Naive B cell (primary cell): ENCODE data around the gene PARVA. TPM values are rescaled to one million over a fixed set of nuclear protein-coding genes. Genes with fewer than 3 reads are reported as not detected.
"Not testable (repeated sequence)": the region's sequence is repeated elsewhere in the genome, so short reads cannot be mapped to it uniquely, and the experiment has no call there.

ENCODE experiments used
- ATAC-seq, 2 donors: fragments of 150-1000 bp; cut with Tn5 transposase; 2 replicates each; pipeline ENCODE4 v1.10.0; 2021; ENCODE audit warnings: low read depth in 2 of 2, mild to moderate bottlenecking in 2 of 2, moderate library complexity in 2 of 2
- DNase-seq: peaks from one replicate; pipeline ENCODE4 v3.0.0; 2022
- H3K27ac Mint-ChIP-seq, 6 donors: one replicate each; pipeline ENCODE4 v1.8.0; 2020 to 2022; ENCODE audit warnings: mild to moderate bottlenecking in 6 of 6, mixed read lengths in 6 of 6, moderate library complexity in 5 of 6, inconsistent platforms in 2 of 6
- H3K27me3 Mint-ChIP-seq, 3 donors: one replicate each; pipeline ENCODE4 v1.8.0; 2021 to 2022; ENCODE audit warnings: mixed read lengths in 3 of 3, mild to moderate bottlenecking in 1 of 3
- H3K36me3 Mint-ChIP-seq, 2 donors: one replicate each; pipeline ENCODE4 v1.8.0; 2020 to 2022; ENCODE audit warnings: mixed read lengths in 2 of 2, inconsistent platforms in 1 of 2, mild to moderate bottlenecking in 1 of 2
- H3K4me1 Mint-ChIP-seq, 3 donors: one replicate each; pipeline ENCODE4 v1.8.0; 2020 to 2022; ENCODE audit warnings: mixed read lengths in 3 of 3, inconsistent platforms in 1 of 3, mild to moderate bottlenecking in 1 of 3, moderate library complexity in 1 of 3
- H3K4me3 Mint-ChIP-seq, 8 donors: one replicate each; pipeline ENCODE4 v1.8.0; 2020 to 2022; ENCODE audit warnings: mild to moderate bottlenecking in 8 of 8, mixed read lengths in 8 of 8, moderate library complexity in 8 of 8, inconsistent platforms in 2 of 8
- H3K9me3 Mint-ChIP-seq, 7 donors: one replicate each; pipeline ENCODE4 v1.8.0; 2020 to 2022; ENCODE audit warnings: mixed read lengths in 7 of 7, mild to moderate bottlenecking in 5 of 7, inconsistent platforms in 2 of 7, moderate library complexity in 1 of 7
- polyA plus RNA-seq, 6 donors: library from polyadenylated mRNA; unstranded; fragments of 300-500 nt; fragmentation: Illumina TruSeq; gene quantifications; one replicate each; pipeline ENCODE4 v1.2.3, GENCODE V29; 2021; ENCODE audit warnings: low read depth in 6 of 6

The PARVA gene
- polyA plus RNA-seq, 6 donors from 2014 or later = not detected

DNA sequence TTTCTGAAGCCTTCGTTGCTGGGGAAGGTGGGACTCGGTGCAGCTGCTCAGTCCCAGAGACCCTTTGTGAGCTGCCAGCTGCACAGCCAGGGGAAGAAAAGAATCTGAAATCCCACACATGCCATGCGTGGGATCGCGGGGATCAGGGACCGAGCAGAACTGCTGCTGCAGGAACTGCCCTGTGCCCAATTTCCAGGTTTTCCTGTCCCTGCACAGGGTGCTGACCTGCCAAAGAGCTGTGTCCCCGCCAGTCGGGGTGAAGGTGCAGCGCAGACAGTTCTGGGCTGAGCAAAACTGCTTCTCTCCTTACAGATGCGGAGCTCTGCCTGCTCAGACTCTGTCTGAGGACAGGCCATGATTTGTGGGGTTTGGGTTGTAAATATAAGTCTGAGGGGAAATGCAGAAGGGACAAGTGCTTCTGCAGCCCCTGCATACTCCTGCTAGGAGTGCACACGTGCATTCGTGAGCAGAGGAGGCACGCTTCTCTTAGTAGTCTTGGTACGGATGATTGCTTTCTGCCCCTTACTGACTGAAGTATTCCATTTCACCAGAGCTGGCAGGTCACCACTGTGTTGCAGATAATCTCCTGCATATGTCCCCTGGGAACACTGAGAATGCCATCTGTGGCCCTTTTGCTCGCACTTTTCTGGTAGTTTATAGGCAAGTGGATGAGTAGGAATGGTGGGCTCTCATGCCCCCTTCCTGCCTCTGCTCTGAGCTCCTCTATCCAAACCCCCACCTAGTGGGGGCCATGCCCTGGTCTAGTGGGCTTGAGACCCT is 141.4 kb downstream of the PARVA start:
- H3K9me3 Mint-ChIP-seq = no peaks in the 10 kb centered on the region
- H3K4me1 Mint-ChIP-seq = no peaks in the 10 kb centered on the region
- DNase-seq = no peak
- no peak overlapping the region for H3K4me3 Mint-ChIP-seq
- no peaks in the 10 kb centered on the region for H3K36me3 Mint-ChIP-seq
- no peak overlapping the region for H3K27ac Mint-ChIP-seq
- no peak for ATAC-seq
- H3K27me3 Mint-ChIP-seq = no peaks in the 10 kb centered on the region

DNA sequence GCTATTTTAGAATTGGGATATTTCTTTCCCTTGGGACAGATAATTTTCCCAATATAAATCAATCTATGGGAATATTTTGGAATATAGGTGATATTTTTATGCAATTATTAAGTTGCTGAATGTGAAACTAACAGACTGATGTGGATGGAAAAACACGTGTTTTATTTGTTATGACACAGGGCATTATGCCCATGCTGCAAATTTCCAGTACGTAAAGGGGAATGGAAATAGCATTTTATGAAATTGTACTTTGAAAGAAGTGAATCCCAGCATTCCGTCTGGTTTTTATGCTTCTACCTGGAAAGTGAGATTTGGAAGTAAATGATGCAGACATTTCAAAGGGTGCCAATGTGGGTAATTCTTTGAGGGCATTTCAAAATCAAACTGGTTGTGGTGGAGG is 142.7 kb downstream of the PARVA start:
- Mint-ChIP-seq H3K27me3 (peaks cover 0 to 5% (median 0%) of the 10 kb centered on the region in 3 donors), H3K27ac (no peak overlapping the region), H3K4me1 (no peaks in the 10 kb centered on the region)

DNA sequence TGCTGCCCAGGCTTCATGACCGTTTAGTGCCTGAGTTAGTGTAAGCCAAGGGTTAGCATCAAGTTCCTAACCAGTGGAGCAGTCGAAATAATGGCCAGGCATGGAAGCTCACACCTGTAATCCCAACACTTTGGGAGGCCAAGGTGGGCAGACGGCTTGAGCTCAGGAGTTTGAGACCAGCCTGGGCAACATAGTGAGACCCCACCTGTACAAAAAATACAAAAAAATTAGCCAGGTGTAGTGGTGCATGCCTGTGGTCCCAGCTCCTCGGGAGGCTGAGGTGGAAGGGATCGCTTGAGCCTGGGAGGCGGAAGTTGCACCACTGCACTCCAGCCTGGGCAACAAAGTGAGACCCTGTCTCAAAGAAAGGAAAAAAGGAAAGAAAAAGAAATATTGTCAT is 143.2 kb downstream of the PARVA start:
- ATAC-seq, H3K9me3 Mint-ChIP-seq, DNase-seq, H3K36me3 Mint-ChIP-seq, H3K27ac Mint-ChIP-seq, H3K4me3 Mint-ChIP-seq, H3K4me1 Mint-ChIP-seq, H3K27me3 Mint-ChIP-seq: not testable (repeated sequence)

More for the DNA sequence above, 142.7 kb downstream of the PARVA start:
- Mint-ChIP-seq H3K9me3 (no peaks in the 10 kb centered on the region), H3K4me3 (no peak overlapping the region), H3K36me3 (no peaks in the 10 kb centered on the region)
- ATAC-seq (no peak), DNase-seq (no peak)

DNA sequence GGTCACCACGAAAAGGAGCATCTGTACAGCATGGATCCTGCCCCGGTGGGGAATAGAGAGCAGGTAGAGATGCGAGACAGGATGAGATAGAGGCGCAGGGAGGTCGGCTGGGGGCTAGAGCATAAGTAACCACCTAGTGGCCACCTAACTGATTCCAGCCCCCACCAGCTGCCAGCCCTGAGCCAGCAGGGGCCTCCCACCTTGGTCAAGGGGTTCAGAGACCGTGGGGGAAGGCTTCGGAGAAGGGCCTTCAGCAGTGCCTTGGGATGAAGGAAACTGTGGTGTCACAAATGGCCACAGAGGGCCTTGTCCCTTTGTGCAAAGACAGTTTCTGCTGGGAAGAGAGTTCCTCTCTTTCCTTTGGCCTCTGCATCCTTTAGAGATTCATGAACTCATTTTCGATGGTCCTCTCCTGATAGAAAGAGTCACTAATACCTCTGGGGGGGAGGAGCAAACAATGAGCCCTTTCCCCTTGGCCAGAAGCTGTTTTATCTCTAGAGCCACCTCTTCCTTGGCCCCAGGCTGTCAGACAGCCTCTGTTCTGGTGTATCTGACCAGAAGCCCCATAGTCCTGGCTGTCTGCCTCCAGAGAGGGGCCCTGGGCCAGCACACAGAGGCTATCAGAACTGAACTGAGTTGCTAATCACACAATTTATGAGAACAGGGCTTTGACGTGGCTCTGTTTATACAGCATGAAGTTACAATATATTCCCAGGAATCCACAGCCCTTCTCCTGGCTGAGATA is 146.0 kb downstream of the PARVA start:
- no peaks in the 10 kb centered on the region for H3K9me3 Mint-ChIP-seq
- H3K4me3 Mint-ChIP-seq = no peak overlapping the region
- no peak overlapping the region for H3K27ac Mint-ChIP-seq
- peaks cover 0 to 5% (median 0%) of the 10 kb centered on the region in 3 donors for H3K27me3 Mint-ChIP-seq
- ATAC-seq (no peak), DNase-seq (no peak)
- H3K4me1 Mint-ChIP-seq = no peaks in the 10 kb centered on the region
- H3K36me3 Mint-ChIP-seq = no peaks in the 10 kb centered on the region

DNA sequence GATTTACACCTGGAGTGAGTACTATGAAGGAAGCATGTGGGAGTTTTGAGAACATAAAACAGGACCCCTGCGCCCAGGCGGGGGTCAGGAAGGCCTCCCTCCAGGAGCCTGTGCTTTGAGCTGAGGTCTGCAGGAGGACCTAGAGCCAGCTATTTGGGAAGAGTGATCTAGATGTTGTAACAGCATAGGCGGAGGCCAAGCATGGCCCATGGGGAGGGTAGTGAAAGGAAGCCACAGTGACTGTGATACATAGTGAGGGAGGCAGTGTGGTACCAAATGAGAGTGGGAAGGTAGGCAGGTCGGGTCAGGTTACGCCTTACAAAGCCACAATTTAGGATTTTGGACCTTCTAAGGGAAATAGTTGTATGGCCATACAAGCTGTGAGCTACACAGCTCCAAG is 147.5 kb downstream of the PARVA start:
- Mint-ChIP-seq H3K4me3 (no peak overlapping the region), H3K27me3 (peaks cover 0 to 5% (median 0%) of the 10 kb centered on the region in 3 donors), H3K9me3 (no peaks in the 10 kb centered on the region), H3K36me3 (no peaks in the 10 kb centered on the region), H3K4me1 (no peaks in the 10 kb centered on the region), H3K27ac (no peak overlapping the region)
- DNase-seq (no peak), ATAC-seq (no peak)

DNA sequence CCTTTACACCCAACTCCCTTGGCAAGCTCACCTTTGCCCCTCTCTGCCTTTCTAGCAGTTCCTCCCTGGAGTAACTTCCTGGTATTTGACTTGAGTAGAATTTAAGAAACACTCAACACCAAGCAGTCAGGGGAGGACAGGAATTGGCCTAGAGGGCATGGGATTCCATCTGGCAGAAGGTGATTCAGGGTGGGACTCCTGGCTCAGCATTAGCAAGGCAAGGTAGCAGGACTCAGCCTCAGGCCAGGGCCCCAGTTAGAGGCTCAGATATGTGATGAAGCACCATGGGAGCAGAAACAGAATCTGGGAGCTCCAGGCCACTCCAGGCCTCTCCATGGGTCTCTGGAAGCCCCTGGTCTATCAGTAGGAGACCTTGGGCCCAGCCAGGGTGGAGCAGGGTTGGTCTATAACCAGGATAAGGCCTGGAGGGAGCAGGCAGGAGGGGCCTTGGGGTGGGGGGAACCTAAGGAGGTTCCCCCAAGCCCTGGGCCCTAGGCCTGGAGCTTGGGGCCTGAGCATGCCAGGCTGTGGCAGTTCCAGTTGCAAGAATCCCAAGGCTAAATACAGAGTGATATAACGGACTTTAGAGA is 148.2 kb downstream of the PARVA start:
- no peak overlapping the region for H3K4me3 Mint-ChIP-seq
- H3K36me3 Mint-ChIP-seq = no peaks in the 10 kb centered on the region
- no peaks in the 10 kb centered on the region for H3K4me1 Mint-ChIP-seq
- no peak overlapping the region for H3K27ac Mint-ChIP-seq
- peaks cover 0 to 5% (median 0%) of the 10 kb centered on the region in 3 donors for H3K27me3 Mint-ChIP-seq
- no peaks in the 10 kb centered on the region for H3K9me3 Mint-ChIP-seq
- ATAC-seq (no peak), DNase-seq (no peak)

DNA sequence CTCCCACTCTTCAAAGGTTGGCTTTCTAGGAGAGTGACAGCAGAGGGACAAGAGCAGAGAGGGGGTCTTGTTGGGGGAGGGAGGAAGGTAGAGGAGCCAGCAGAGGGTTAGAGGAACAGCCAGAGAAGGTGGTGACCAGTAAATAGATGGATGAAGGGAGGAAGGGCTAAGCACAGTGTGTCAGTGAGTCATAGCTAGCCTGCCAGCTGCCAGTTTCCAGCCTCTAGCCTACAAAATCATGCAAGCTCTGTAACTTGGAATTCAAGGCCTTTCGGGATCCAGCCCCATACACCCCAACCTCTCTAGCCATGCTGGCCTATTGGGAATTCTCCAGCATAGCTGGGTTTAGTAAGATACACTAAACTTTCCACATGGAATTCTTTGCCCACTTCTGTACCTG is 149.4 kb downstream of the PARVA start:
- Mint-ChIP-seq H3K27ac (no peak overlapping the region), H3K4me3 (no peak overlapping the region), H3K36me3 (no peaks in the 10 kb centered on the region), H3K9me3 (no peaks in the 10 kb centered on the region), H3K27me3 (peaks cover 0 to 5% (median 0%) of the 10 kb centered on the region in 3 donors), H3K4me1 (no peaks in the 10 kb centered on the region)
- no peak for ATAC-seq
- no peak for DNase-seq

DNA sequence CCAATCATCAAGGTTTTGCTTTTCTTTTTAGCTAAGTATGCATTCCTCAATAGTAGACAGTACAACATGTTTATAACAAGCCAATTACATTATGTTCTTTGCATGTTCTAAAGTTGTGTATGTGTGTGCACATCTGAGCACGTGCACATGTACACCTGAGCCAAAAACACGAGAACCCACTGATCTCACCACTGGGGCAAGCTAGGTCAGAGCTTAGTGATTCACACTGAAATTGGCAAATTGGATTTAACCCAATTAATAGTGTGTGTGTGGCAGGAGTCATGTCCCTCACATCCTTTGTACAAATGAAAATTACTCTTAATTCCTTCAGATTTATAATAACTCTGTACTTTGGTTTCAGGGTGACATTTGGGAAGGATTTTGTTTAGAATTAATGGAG is 151.1 kb downstream of the PARVA start:
- H3K36me3 Mint-ChIP-seq = no peaks in the 10 kb centered on the region
- no peaks in the 10 kb centered on the region for H3K4me1 Mint-ChIP-seq
- H3K9me3 Mint-ChIP-seq = peaks cover 0 to 3% (median 0%) of the 10 kb centered on the region in 7 donors
- peaks cover 0 to 5% (median 0%) of the 10 kb centered on the region in 3 donors for H3K27me3 Mint-ChIP-seq
- DNase-seq (no peak), ATAC-seq (no peak)
- no peak overlapping the region for H3K27ac Mint-ChIP-seq
- no peak overlapping the region for H3K4me3 Mint-ChIP-seq

DNA sequence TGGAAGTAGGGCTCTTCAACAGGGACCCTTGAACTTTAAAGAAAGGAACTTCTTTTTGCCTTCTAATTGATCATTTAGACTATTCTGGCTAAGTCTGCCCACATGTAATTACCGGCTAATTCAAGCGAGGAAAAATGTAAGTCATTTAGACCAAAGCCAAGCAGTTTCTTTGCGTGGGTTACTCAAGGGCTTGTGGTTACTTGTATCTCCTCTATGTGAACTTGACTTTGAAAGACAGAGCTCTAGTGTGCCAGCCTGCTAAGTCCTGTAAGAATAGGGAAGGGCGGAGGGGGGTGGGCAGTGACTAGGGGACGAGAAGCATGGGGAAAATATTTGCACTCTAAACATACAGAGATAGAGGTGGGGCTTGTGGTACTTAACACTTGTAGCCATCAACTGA is 151.7 kb downstream of the PARVA start:
- no peak overlapping the region for H3K27ac Mint-ChIP-seq
- peaks cover 0 to 5% (median 0%) of the 10 kb centered on the region in 3 donors for H3K27me3 Mint-ChIP-seq
- H3K4me3 Mint-ChIP-seq = no peak overlapping the region

DNA sequence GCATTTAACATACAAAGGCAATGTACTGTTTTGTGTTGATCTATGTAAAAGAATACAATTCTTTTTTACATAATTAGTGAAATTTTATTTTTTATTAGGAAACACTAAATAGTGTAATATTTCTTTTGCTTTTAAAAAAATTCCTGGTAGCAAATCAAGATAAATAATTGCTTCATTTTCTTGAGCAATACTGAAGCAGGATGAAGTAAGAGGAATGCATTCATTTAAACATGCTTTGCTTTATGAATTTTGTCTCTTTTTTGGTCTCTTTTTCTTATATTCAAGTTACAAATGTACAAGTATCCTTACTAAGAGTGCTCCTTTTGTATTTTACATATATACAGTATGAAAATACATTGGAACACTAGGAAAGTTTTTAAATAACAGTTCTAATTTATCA is 152.4 kb downstream of the PARVA start:
- peaks cover 0 to under 1% (median 0%) of the 10 kb centered on the region in 3 donors for H3K27me3 Mint-ChIP-seq
- no peaks in the 10 kb centered on the region for H3K4me1 Mint-ChIP-seq
- no peaks in the 10 kb centered on the region for H3K36me3 Mint-ChIP-seq
- no peak for ATAC-seq
- no peak overlapping the region for H3K27ac Mint-ChIP-seq
- no peak overlapping the region for H3K4me3 Mint-ChIP-seq
- H3K9me3 Mint-ChIP-seq = peaks cover 0 to 3% (median 0%) of the 10 kb centered on the region in 7 donors
- no peak for DNase-seq

More for the DNA sequence above, 151.7 kb downstream of the PARVA start:
- Mint-ChIP-seq H3K4me1 (no peaks in the 10 kb centered on the region), H3K36me3 (no peaks in the 10 kb centered on the region), H3K9me3 (peaks cover 0 to 3% (median 0%) of the 10 kb centered on the region in 7 donors)
- DNase-seq (no peak), ATAC-seq (no peak)

DNA sequence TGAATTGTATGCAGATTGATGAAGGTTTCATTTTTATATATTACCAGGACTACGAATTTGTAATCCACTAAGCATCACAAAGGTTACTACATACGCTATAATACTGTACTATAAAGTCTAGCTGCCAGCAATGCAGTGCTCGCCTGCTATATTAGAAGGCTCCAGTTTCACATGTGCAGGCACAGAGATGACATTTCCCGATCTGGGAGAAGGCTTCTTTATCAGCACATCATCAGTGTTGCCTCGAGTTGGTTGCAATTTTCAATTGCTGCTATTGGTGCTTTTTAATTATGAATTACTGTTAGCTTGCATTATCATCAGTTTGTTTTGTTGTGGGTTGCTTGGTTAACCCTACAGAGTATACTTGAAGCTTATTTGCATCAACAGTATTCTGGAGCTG is 153.6 kb downstream of the PARVA start:
- no peaks in the 10 kb centered on the region for H3K36me3 Mint-ChIP-seq
- no peak for ATAC-seq
- peaks cover 0 to 4% (median 0%) of the 10 kb centered on the region in 7 donors for H3K9me3 Mint-ChIP-seq
- no peak overlapping the region for H3K4me3 Mint-ChIP-seq
- H3K4me1 Mint-ChIP-seq = no peaks in the 10 kb centered on the region
- H3K27ac Mint-ChIP-seq = no peak overlapping the region
- DNase-seq = no peak
- peaks cover 0 to 2% (median 0%) of the 10 kb centered on the region in 3 donors for H3K27me3 Mint-ChIP-seq

DNA sequence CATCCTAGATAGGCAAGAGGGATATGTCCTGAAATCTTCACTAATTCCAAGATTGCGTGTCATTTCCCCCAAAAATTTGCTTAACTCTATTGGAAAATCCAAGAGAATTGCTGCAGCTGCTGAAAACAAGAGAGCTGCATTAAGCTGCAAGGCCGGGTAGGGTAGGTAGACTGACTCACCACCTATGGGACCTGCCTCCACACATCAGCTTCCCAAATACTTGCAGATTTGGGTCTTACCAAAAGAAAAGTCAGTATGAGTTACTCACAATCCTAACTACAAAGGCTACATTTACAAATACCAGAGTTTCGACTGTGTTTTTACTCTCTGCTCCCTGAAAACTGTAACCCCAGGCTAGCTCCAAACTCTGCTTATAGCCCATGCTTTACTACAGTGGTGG is 154.3 kb downstream of the PARVA start:
- no peak for DNase-seq
- Mint-ChIP-seq H3K4me1 (no peaks in the 10 kb centered on the region), H3K36me3 (no peaks in the 10 kb centered on the region), H3K4me3 (no peak overlapping the region), H3K27ac (no peak overlapping the region), H3K27me3 (peaks cover 0 to 9% (median 0%) of the 10 kb centered on the region in 3 donors), H3K9me3 (peaks cover 0 to 9% (median 0%) of the 10 kb centered on the region in 7 donors)
- no peak for ATAC-seq

DNA sequence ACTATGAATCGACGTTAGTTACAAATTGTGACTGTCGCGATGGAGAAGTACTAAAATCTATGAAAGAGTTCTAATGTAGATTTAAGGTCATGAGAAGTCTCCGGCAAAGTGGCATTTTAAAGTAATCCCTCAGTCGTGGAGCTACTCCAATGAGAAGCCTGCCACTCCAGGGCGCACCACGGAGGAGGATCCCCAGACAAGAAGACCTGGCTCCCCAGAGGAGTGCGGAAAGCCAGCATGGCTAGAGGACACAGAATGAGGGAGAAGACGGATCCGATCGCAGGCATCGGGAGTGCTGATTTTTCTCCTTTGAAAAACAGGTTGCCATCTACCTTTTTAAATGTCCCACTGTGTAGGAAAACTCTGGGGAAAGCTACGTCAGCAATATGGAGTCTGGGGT is 155.2 kb downstream of the PARVA start:
- DNase-seq = no peak
- Mint-ChIP-seq H3K4me3 (no peak overlapping the region), H3K4me1 (no peaks in the 10 kb centered on the region)

DNA sequence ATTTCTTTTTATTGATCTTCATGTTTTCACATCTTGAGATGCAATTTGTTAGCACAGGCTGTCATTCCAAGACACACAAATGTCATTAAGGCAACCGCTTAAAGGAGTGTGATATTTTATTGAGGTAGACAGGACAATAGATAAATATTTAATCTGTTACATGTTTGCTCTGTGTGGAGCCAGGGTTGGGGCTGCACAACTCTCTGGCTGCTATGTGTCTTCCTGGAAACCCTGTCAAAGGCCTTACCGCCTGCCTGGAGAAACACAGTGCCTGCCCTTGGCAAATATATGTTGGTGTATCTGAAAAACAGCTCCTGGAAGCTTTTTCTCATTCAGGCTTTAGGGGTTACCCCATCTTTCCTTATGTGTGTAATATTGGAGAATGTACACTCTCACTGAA is 157.2 kb downstream of the PARVA start:
- Mint-ChIP-seq H3K27ac (no peak overlapping the region), H3K4me3 (no peak overlapping the region), H3K36me3 (no peaks in the 10 kb centered on the region), H3K4me1 (no peaks in the 10 kb centered on the region), H3K9me3 (peaks cover 0 to 9% (median 0%) of the 10 kb centered on the region in 7 donors), H3K27me3 (peaks cover 0 to 15% (median 4%) of the 10 kb centered on the region in 3 donors)
- DNase-seq (no peak), ATAC-seq (no peak)

More for the DNA sequence above, 155.2 kb downstream of the PARVA start:
- Mint-ChIP-seq H3K9me3 (peaks cover 0 to 9% (median 0%) of the 10 kb centered on the region in 7 donors), H3K27me3 (peaks cover 0 to 15% (median 0%) of the 10 kb centered on the region in 3 donors), H3K27ac (no peak overlapping the region), H3K36me3 (no peaks in the 10 kb centered on the region)
- ATAC-seq = no peak
